ENCODE data around the gene BTBD16. TPM values are rescaled to one million over a fixed set of nuclear protein-coding genes. Genes with fewer than 3 reads are reported as not detected.

The BTBD16 gene
- not detected in 2 replicates for total RNA-seq

- DNase-seq (ENCODE audit: low read depth, low spot score): no peak
These were observed at the start of gene BTBD16 for GRCh38 chr10:122271076-122271475. Gene BTBD16, plus strand, starts transcription at chr10:122271296. Its CDS starts 3,786 bp downstream, at chr10:122275082.

- no peak for DNase-seq (ENCODE audit: low read depth, low spot score)
These were observed 49.1 kb upstream of the BTBD16 start for GRCh38 chr10:122221958-122222357.

DNA sequence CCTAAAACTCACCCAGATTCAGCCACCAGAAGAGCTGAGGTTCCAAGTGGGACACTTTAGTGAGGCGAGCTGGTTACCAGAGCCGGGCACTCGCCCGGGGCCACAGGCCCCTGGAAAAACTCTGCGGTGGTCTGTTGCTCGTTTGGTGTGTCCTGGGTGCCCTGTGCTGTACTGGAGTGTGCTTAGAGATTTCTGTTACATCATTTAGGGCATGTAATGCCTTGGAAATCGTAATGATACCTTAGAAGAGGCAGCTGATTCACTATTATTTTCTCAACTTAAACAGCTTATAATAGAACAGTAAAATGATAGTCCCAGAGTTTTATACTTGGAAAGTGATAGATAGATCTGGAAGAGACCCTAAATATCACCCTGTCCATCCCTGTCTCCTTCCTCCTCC lies 48.5 kb upstream of the BTBD16 start:
- no peak for DNase-seq (ENCODE audit: low read depth, low spot score)

- DNase-seq (ENCODE audit: low read depth, low spot score): no peak
These were observed 46.9 kb upstream of the BTBD16 start for GRCh38 chr10:122224159-122224558.

DNA sequence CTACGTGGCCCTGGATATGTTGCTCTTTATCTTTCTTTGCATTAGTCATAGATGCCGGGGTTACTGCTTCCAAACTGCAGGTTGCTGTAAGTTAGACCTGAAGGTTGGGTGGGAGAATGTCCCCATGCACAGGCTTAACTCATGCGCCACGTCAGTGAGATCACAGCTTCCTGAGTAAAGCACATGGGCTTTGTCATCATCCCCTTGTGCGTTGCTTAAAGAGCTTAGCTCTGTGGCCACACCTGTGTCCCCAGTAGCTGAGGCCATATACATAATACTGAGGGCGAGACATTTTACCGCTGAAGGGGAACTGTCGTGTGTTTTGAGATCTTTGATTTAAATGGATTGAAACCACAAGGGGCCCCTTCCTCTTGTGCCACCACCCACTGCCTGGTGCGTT lies 45.8 kb upstream of the BTBD16 start:
- no peak for DNase-seq (ENCODE audit: low read depth, low spot score)

DNA sequence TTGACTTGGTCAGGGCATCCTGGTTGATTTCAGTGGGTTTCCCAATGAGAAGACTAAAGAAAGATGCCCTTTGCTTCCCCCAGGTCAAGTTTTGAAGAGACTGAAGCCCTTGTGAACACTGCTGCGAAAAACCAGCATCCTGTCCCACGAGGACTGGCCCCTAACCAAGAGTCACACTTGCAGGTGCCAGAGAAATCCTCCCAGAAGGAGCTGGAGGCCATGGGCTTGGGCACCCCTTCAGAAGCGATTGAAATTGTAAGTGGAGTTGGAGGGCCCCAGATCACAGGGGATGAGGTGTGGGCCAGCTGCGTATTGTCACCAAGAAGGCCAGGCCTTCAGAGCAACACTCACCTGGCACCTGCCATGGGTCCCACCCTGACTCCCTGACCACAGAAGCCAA lies 43.3 kb upstream of the BTBD16 start:
- no peak for DNase-seq (ENCODE audit: low read depth, low spot score)

DNA sequence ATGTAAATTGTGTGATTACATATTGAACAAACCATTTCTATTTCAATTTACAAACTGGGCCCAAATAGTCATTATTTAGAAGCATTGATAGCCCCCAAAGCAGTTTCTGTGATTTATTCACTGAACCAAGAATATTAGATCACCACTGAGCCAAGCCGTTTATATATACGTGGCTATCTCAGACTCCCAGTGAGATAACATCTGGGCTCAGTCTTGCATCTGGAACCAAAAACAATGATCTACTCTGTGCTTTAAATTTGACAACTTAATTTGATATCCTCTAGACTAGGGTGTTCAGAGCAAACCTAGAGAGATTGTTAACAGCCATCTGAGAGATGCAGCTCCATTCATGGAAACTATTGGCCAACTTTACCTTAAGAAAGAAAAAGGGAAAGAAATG lies 41.4 kb upstream of the BTBD16 start:
- DNase-seq (ENCODE audit: low read depth, low spot score): no peak

- no peak for DNase-seq (ENCODE audit: low read depth, low spot score)
These were observed 40.9 kb upstream of the BTBD16 start for GRCh38 chr10:122230222-122230621.

DNA sequence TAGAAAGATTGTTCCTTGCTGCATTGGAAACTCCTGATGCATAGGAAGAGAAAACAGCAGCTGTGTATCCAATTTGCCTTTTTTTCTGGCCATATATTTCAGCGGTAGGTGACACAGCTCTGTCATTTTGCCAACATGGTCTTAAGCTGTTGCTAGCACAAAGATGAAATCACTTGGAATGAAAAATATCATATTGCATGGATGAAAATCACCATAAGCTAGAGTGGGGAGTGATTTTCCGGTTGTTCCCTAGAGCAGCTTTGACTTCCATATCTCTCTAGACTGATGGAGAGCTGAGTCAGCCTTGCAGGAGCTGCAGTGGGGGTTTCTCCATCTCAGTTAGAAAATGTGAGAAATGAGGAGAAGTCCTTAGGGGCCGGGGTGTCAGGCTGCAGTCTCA lies 38.3 kb upstream of the BTBD16 start:
- no peak for DNase-seq (ENCODE audit: low read depth, low spot score)

DNA sequence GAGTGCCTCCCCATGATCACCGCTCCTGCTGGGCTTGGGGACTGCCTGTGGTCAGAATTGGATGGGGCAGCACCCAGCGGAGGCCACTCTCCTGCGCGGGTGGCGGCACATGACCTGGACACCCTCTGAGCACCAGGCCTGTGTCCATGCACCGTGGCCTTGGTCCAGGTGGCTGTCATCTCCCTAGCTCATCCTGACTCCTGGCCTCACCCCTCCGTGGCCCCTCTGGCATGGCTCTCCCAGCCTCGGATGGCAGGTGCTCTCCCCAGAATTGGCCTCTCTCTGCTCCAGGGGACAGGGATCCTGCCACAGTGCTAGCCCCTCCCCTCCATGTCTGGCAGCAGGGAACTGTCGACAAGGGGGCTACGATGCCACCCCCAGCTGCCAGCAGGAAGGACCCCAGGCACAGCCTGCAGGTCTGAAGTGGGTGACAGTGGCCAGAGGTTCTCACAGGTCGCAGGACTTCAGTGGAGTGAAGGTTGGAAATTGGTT lies 37.2 kb upstream of the BTBD16 start:
- no peak for DNase-seq (ENCODE audit: low read depth, low spot score)

GRCh38 chr10:122234416-122234815 lies 36.7 kb upstream of the BTBD16 start:
- DNase-seq (ENCODE audit: low read depth, low spot score): no peak

DNA sequence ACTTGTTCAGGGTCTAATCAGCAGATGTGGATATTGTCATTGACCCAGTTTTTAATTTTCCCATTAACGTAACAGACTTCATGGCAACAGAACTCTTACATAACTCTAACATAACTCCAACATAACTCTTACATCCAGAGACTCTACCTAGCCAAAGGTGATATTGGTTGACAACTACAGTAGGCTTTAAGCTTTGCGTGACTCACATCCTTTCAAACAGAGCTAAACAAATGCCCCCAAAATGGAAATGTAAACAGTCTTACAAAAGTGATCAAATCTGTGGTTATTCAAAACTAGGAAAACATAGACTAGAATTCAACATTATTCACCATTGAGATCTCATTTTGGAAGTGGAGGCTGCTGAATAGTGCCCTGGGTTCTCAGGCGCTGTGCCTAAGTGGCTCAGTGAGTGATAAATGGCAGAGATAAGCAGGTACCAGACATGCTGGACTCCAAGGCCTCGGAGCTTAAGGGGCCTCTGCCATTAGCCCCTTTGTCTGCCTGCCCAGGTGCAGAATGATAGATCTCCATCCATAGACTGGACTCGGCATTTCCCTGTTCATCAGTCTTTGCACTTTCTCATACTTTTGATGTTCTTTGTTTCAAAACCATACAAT lies 34.3 kb upstream of the BTBD16 start:
- DNase-seq (ENCODE audit: low read depth, low spot score): no peak

DNA sequence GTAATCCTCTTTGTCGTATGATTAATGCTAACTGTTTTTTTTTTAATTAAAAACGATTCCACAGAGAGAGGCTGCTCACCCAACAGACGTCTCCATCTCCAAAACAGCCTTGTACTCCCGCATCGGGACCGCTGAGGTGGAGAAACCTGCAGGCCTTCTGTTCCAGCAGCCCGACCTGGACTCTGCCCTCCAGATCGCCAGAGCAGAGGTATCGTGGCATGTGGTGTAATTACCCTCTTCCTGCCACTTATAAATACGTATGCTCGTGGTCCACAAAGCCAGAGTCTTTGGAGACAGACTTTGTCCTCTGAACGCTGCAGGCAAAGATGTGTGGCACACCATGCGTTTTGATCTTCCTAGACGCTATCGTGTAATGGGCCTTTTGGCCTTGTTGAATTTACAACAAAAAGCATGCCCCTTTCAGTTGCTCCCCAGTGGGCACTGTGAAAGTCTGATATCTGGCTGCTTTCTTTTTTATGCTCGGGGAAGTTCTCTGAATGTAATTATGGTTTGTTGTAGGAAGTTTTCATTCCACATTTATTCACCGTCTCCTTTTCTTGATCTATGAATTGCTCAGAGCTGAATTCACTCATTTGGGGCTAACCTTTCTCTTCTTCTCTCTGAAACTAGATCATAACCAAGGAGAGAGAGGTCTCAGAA lies 33.6 kb upstream of the BTBD16 start:
- DNase-seq (ENCODE audit: low read depth, low spot score): no peak

DNA sequence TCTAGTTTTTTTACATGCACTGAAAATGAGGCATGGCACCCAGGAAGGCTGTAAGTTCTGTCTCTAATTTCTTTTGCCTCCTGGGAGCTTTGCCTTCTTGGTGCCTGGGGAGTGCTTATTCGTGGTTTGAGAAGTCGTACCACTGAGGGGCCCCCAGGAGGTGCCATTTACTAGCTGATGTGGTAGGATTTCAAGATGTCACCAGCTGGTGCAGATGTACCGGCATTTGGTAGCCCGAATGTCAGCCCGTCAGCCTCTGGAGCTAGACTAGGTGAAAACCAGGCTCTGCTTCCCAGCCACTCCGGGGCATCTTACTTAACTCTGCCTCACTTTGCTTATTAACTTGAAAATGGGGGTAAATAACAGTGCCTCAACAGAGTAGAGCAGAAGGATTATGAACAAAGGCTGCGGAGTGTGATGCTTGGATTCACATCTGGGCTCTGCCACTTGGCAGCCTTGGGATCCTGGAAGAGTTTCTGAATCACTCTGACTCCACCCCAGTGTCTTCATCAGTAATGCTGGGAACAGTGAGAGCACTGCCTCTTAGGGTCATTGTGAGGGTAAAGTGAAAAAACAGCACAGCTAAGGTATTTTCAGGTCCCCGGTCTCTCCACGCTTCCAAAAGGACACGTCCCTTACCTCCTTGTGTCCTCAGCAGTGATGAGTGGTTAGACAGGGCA lies 31.4 kb upstream of the BTBD16 start:
- no peak for DNase-seq (ENCODE audit: low read depth, low spot score)

GRCh38 chr10:122240401-122240800 lies 30.7 kb upstream of the BTBD16 start:
- DNase-seq (ENCODE audit: low read depth, low spot score): no peak

- DNase-seq (ENCODE audit: low read depth, low spot score): no peak
These were observed 29.3 kb upstream of the BTBD16 start for GRCh38 chr10:122241836-122242235.

DNA sequence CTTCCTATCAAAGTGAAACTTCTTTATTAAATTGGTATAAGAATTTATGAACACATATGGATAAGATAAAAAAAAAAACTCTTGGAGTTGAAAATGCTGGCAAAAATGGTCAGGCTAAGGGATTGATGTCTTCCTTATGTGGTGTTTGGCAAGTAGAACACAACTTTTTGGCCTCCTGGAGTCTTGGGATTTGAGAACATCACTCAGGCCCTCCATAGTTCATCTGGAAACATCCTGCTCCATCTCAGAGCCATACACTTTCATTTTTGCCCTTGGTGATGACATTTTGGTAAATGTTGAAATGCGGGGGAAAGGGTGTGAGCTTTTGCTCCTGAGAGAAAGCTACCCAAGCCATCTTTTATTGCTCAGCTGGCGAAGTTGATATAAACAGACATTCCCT lies 27.5 kb upstream of the BTBD16 start:
- no peak for DNase-seq (ENCODE audit: low read depth, low spot score)

DNA sequence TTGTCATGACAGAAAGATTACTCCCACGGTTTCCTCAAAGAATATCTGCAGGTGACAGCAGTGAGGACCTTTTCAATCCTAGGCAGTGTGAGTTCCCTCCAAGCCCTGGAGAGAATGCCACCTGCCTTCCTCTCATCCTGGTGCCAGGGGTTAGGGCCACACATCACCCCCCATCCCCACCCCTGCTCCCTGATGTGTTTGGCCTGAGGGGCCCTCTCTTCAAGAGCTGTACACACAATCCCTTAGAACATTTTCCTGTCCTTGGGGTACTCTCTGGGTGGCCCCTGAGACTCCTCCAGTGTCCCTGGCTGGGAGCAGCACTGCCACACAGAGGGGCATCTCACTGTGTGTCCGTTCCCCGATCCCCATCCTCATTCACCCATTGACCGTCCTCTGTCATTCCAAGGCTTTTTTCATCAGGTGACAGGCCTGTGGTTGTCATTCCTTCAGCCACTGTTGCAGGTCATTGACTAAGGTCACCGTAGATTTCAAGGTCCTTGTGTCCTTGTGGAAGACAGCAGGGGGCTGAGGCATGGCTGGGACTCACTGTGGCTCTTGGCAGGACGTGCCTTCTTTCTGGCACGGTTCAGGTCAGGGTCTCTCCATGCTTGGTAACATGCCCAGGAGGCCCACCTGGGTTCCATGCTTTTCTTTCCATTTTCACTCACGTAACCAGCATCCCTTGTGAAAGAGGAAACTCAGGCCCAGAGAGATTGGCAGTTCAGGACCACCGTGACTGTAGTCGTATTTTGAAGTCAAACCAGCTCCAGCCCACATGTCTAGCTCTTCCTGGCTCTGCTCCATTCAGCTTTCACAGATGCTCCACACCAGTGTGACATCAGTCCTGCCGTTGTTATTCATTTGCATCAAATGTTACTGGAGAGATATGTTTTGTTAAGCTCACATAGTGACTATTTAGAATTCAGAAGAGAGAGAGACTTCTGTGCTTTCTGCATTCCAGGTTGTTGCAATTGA lies 26.8 kb upstream of the BTBD16 start:
- DNase-seq (ENCODE audit: low read depth, low spot score): no peak

DNA sequence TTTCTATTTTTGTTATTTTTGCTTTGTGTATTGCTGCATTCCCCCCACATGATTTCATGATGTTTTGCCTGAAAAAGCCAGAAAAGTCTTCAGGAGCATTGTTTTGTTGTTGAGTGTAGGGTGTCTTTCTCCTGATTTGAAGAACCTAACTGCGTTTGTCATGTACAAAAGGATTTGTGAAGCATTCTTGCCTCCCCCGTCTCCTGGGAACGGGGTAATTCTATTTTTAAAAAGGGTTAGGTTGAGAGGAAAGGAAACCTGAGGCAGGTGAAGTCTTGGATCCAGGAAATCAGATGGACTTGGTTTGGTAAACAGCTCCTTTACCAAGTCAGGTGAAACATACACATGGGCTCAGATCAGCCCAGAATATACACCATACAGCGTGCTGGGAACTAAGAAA lies 26.0 kb upstream of the BTBD16 start:
- DNase-seq (ENCODE audit: low read depth, low spot score): no peak

DNA sequence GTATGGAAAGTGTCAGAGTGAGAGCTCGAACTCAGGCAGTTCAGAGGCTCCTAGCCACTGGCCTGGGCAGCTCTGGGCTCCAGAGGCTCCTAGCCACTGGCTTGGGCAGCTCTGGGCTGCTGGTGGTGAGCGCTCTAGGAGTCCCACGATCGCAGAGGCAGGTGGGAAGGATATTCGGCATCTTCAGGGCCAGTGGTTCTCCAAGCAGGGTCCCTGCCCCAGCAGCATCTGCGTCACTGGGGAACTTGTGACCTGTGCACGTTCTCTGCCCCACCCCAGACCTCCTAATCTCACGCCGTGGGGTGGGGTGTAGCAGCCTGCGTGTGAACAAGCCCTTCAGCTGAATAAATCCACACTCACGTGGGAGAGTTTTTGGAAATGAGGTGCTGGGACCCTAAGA lies 25.2 kb upstream of the BTBD16 start:
- DNase-seq (ENCODE audit: low read depth, low spot score): no peak

DNA sequence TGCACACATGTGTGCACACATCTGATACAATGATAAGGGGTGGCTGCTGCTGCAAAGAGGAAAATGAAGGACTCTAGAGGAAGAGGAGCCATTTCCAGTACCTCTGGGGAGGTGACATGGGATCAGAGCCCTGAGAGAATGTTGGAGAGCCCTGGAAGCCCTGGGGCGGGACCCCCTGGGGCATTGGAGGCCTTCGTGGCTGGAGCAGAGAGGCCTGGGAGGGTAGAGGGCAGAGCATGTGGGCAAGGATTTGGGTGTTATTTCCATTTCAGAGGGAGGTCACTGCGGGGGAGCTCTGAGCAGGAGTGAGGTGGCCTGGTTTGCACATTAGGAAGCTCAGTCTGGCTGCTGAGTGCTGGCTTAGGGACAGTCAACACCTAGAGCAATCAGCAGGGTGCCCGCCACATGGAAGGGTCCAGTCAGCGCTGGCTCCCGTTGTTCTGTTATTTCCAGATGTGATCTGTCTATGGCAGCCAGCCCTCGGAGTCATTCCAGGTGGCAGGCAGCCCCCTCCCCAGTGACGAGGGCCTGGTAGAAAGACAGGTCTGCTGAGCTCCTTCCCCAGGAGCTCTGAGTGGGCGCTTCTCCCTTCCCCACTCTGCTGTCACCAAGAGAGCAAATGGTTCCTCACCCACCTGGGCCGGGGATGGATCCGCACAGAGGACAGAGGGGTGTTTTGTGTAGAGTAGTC lies 24.1 kb upstream of the BTBD16 start:
- no peak for DNase-seq (ENCODE audit: low read depth, low spot score)

Data from pulmonary artery endothelial cell (primary cell).